Lower leg skin (tissue), 3 donors: Measurements from ENCODE around the gene COMMD1.

ENCODE experiments used
- CTCF ChIP-seq, 3 donors: fragments of 450-650 bp; IDR thresholded peaks; one replicate each; pipeline ENCODE4 v1.5.1; 2016; ENCODE audit warnings: antibody characterized with exemption in 3 of 3, mild to moderate bottlenecking in 3 of 3, moderate library complexity in 2 of 3
- POLR2A ChIP-seq, 2 donors: fragments of 450-650 bp; IDR thresholded peaks; one replicate each; pipeline ENCODE4 v1.6.1; 2016 to 2017; ENCODE audit warnings: antibody characterized with exemption in 2 of 2, mild to moderate bottlenecking in 1 of 2, moderate library complexity in 1 of 2

GRCh38 chr2:62054916-62055450 is 149.5 kb downstream of the COMMD1 start:
- no peak for TF ChIP-seq CTCF (IDR thresholded peaks at IDR 0.05)
- TF ChIP-seq POLR2A (IDR thresholded peaks at IDR 0.05) = no peak
